Retina (tissue), 1 donor: ENCODE results near the gene CTSZ.

Source experiments
- DNase-seq: peaks from one replicate; pipeline ENCODE4 v3.0.0-alpha.2; 2016

Gene CTSZ

GRCh38 chr20:59031564-59032022 lies 24.5 kb upstream of the CTSZ start:
- DNase-seq = no peak

GRCh38 chr20:59030911-59031563 lies 24.0 kb upstream of the CTSZ start:
- DNase-seq = no peak

GRCh38 chr20:59028812-59029211 lies 21.8 kb upstream of the CTSZ start:
- no peak for DNase-seq

DNA sequence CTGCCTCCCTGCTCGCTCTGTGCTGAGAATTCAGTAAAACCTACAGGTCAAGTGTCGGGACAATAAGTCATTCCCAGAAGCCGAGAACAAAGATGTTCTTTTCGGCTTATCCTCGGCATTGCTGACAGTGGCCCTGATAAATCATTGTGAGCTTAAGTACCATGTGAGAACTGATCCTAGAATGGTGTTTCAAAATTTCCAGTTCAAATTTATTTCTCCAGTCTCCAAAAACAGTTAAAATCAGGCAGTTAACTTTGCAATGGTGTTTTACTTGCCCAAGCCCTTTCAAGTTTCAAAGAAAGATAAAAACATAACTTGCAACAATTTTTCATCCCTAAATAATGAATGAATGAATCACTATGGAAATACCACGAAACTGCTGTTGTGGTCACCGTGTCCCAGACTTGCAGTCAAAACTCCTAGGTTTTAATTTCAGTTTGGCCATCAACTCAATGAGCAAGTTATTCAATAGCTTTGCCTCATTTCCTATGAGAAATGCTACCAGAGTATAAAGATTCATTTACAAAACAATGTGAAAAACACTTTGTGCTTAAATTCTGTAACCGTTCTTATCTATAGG lies 20.8 kb upstream of the CTSZ start:
- DNase-seq = no peak

- no peak for DNase-seq
Measured at GRCh38 chr20:59026904-59027740, 20.1 kb upstream of the CTSZ start.

- no peak for DNase-seq
Measured at GRCh38 chr20:59025511-59025910, 18.5 kb upstream of the CTSZ start.

DNA sequence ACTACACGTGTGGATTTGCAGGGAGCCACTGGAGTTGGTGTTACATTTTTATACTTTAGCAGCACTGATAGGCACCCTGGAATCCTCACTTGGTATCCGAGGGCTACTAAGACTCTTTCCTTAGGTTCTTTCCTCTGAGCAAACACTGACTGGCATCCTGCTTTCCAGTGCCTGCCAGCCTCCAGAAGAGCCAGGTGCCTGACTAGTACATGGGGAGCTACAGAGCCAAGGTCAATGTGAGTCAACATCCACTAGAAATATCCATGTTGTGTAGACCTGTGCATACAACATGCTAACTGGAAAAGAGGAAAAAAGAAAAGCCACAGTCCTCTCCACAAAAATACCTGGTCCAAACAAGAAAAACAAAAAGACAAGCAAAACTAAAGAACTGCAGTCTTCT lies 18.0 kb upstream of the CTSZ start:
- DNase-seq = no peak

GRCh38 chr20:59024111-59024530 lies 17.1 kb upstream of the CTSZ start:
- DNase-seq = no peak

- no peak for DNase-seq
Measured at GRCh38 chr20:59023616-59024015, 16.6 kb upstream of the CTSZ start.

DNA sequence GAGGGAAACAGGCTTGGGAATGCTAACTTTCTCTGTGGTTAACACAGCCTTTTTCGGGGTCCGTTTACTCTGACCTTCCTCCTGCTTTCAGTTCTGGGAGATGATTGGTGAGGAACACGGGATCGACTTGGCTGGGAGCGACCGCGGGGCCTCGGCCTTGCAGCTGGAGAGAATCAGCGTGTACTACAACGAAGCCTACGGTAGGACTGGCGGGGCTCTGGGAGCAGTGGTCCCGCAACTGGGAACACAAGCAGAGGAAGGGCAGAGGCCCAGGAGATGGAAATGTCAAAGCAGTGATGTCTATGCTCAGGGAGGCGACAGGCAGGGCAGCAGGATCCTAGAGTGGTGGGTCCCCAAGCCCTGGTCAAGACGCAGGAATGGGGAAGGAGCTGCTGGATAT lies 15.7 kb upstream of the CTSZ start:
- DNase-seq = no peak

- no peak for DNase-seq
Measured at GRCh38 chr20:59020938-59021551, 14.0 kb upstream of the CTSZ start.

- DNase-seq = no peak
Measured at GRCh38 chr20:59019217-59019616, 12.2 kb upstream of the CTSZ start, which contains the start of gene TUBB1. TSS of gene TUBB1 (plus strand) at chr20:59019429. CDS start at chr20:59019523, 94 bp downstream.

- no peak for DNase-seq
Measured at GRCh38 chr20:59018817-59019216, 11.8 kb upstream of the CTSZ start.

DNA sequence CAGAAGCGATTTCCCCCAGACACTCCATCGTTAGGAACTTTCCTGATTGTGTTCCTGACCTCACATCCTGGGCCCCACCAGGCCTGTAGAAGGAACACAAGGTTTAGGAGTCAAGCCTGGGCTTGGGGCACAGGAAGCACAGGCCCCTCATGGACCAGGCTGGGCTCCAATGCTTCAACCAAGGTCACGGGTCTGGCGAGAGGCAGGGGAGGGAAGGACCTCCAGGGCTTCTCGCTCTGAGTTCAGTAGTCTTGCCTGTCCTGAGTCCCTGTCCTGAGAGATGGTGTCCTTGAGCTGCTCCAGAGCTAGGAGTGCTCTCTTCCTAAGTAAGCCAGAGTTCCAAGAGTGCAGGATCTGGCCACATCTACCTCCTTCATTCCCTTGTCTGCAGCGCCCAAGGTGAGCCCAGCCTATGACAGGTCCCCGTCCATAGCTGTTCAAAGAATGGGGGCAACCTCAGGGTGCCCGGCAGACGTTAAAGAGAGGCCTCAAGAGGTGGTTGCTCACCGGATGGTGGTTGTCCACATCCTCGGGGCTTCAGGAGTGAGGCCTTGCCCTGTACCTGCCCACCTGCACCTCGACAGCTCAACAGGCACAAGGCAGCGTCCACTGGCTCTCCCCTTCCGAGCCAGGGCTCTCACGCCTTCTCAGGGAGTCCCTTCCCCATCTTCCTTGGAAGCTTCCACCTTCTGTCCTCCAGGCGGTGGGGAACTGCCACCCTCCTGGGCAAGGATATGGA lies 10.6 kb upstream of the CTSZ start:
- DNase-seq = no peak

- DNase-seq = no peak
Measured at GRCh38 chr20:59016795-59017492, 9.9 kb upstream of the CTSZ start.

GRCh38 chr20:59015812-59016711 lies 9.0 kb upstream of the CTSZ start:
- no peak for DNase-seq

DNA sequence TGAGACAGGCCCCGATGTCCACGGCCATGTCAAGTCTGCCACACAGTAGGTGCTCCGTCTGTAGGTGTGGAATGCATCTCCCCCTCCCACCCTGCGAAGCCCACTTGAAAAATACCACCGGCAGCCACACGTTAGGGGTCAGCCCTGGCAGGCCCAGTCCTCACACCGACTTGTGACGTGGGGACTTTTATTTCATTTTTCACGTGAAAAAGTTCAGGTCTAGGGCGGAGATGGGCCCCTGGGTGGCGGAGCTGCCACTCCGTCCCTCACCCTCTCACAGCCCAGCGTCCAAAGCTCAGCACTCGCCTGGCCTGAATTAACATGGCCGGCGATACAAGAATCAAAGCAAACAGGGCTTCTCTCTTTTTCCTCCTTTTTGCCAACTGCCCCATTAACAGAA lies 8.4 kb upstream of the CTSZ start:
- no peak for DNase-seq

- DNase-seq = no peak
Measured at GRCh38 chr20:59014680-59015389, 7.8 kb upstream of the CTSZ start.

DNA sequence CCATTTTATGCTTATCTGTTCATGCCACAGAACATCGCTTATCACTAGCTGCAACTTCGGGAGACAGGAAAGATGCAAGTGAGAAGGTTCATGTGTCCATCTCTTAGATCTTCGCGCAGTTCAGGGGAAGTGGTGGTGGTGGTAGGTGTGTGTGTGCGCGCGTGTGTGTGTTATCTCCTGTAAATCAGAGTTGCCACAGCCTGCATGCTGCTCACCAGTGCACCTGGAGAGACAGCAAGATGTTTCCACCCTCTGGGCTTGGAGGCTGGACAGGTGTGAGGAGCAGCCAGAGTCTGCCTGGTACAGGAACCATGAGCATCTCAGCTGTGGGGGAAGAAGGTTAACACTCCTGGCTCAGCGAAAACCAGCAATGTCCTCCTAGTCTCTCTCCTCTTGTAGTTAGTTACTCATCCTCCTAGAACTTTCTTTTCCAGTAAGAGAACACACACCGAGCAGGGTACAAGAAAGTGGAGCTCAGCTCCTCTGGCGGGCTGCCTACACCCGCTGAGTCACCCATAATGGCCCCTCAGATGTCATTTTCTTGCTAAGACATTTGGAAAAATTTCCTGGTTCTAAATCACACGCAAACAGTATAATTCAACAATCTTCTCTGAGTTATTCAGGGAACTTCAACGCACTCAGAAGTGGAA lies 7.0 kb upstream of the CTSZ start:
- no peak for DNase-seq
